ENCODE measurements around the gene SLC38A11.

DNA sequence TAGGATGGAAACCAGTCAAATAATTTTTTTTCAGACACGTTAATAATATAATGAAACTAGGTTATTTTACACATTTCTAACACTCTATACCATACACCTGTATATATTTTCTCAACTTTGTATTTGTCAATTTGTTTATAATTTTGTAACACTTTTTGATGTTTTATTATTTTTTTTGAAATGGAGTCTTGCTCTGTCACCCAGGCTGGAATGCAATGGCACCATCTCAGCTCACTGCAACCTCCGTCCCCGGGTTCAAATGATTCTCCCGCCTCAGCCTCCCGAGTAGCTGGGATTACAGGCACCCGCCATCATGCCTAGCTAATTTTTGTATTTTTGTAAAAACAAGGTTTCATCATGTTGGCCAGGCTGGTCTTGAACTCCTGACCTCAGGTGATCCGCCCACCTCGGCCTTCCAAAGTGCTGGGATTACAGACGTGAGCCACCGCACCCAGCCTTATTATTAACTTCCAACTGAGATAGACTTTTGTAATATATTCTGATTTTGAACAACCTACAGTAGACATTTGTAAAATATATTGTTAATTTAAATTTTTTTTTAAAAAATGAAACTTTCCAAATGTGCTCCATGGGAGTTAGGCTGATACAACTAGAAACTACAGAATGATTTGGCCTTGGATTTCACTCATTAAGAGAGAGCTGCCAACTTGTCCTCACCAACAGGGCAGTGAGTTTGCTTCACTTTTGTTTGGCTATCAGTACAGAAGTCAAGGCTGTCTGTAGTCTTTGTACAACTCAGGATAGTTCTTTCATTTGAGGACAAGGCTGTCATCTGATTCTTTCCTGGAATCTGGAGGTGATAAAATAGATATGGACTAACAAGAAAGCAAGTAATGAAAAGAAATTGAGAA is 79.8 kb downstream of the SLC38A11 start:
- TF ChIP-seq YY1 (IDR thresholded peaks at IDR 0.05; ENCODE audit: extremely low read depth, insufficient replicate concordance, low read depth, low read length) (no peak), FOSL1 (IDR thresholded peaks at IDR 0.05; ENCODE audit: low read depth) (no peak), EZH2 (IDR thresholded peaks at IDR 0.05) (no peak), MAX (IDR thresholded peaks at IDR 0.05) (no peak)

Data from HCT116 (cell line).